Measurements from ENCODE around the gene DYSF. TPM values are rescaled to one million over a fixed set of nuclear protein-coding genes. Genes with fewer than 3 reads are reported as not detected.

The DYSF gene
- total RNA-seq, 1 donor from 2014 or later: 15.2 TPM

DNA sequence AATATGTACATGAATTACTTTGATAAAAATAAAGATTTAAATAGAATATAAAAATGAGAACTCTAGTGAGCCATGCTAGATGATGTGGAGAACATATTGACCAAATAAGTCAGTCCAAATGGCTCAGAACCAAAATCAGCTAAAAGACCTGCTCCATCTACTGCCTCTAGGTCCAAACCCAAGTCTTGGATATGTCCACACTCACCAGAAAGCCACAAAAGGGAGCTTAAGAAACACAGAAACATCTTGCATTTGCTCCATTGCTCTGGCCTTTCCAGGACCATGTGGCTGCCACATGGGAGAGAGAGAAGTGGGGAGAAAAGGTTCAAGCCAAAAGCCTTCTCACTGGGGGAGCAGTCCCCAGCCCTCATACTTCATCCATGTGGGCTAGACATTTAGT lies 272.5 kb downstream of the DYSF start:
- DNase-seq (ENCODE audit: low spot score): no peak

DNA sequence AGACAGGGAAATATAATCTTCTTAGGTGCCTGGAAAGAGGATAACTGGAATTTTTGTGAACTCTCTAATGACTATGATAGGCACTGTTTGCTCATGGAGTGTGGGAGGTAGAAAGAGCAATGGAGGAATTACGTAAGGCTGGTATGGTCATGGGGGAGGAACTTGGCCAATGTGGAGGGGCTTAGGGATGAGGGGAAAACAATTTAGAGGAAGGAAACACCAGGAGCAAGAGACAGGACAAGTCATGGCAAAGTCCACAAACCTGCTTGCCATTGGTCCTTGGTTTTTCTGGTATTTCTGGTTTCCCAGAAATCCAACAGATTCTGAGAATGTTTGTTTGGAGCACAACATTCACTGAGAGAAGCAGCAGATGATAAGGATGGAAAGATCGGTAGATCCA lies 274.2 kb downstream of the DYSF start:
- DNase-seq (ENCODE audit: low spot score): no peak

DNA sequence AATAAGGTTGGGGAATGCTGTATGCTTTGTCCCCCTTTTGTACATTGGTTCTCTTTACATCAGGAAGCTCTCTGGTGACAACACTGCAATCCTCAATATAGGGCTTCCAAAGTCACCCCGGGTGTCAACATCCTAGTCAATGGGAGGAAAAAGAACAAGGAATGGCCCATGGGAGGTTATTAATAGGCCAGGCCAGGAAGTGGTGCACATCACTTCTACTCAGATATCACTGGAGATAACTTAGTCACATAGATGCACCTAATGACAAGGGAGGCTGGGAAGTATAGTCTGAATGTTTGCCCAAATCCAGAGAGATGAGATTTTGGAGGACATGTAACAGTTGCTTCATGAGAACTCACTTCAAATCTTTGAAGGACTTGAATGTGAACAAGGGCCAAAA lies 274.7 kb downstream of the DYSF start:
- DNase-seq (ENCODE audit: low spot score): no peak

DNA sequence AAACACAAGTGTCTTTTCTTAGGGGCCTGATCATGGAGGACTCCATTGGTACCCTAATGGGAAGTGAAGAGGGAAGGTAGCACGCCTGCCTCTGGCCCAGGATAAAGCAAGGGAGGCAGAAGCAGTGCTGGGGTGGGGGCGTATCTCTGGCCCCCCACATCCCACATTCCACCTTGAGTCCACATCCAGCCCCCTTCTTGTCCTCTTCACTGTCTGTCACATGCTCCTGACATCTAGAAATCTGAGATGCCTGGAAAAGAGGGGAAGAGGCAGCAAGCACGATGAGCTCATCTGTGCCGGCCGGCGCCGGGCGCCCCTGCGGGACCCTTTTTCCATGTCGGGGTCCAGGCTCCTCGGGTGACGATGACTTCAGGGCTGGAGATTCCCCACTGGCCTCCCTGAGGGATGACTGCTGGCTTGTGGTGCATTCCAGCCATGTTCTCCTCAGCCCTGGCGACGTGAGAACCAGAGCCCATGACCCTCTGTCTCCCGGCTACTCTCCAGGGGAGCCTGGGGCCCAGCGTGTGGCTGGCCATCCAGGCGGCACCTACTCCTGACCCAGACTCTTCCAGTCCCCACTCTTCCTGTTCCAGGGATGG lies 277.5 kb downstream of the DYSF start:
- no peak for DNase-seq (ENCODE audit: low spot score)

DNA sequence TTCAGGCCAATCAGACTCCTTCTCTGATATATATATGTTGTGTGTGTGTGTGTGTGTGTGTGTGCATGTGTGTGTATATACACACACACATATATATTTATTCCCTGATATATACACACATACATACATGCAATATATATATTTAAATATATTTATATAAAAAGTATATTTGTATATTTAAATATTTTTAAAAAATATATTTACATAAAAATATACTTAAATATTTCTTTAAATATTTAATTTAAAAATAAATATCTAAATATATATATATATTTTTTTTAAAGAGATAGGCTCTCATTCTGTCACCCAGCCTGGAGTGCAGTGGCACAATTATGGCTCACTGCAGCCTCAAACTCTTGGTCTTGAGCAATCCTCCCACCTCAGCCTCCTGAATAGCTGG lies 281.3 kb downstream of the DYSF start:
- DNase-seq (ENCODE audit: low spot score): no peak

DNA sequence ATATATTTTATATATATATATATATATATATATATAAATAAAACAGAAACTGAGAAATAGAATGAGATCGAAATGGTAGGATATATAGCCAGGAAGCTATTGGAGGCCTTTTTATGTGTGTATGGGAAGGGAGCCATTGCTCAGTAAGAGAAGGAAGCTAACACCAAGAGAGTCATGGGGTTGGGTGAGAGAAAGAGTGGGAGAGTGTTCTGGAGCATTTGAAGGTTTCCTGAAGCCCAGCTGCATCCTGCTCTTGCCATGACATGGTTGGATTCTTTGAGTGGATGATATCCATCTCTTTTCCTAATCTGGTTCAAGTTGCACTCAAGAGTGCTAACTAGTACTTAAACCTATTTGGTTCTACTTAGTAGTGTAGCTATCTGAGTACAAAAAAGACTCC lies 282.3 kb downstream of the DYSF start:
- DNase-seq (ENCODE audit: low spot score): no peak

Other genes starting within 250 kb of the DYSF start
- gene PAIP2B, start 226.5 kb upstream of the DYSF start, total RNA-seq: 11.6 TPM
- 209 TPM for gene ZNF638, start 121.8 kb upstream of the DYSF start, total RNA-seq